SJSA1 (cell line): ENCODE data around the gene IPO5. TPM values are rescaled to one million over a fixed set of nuclear protein-coding genes. Genes with fewer than 3 reads are reported as not detected.
"Not testable (repeated sequence)": the region's sequence is repeated elsewhere in the genome, so short reads cannot be mapped to it uniquely, and the experiment has no call there.

Source experiments
- DNase-seq, 2 experiments: peaks; one replicate each; pipeline ENCODE4 v3.0.0-alpha.2; 2015 to 2020; ENCODE audit warnings: low spot score in 2 of 2, low read depth in 1 of 2
- H3K27ac ChIP-seq: fragments of 250-450 bp; sonication (Bioruptor Pico); 2 replicates; pipeline ENCODE4 v1.5.1; 2020; ENCODE audit warnings: mild to moderate bottlenecking, moderate library complexity
- H3K27me3 ChIP-seq: fragments of 250-450 bp; sonication (Bioruptor Pico); replicated peaks from 2 replicates; pipeline ENCODE4 v1.5.1; 2020; ENCODE audit warnings: mild to moderate bottlenecking, moderate library complexity
- H3K36me3 ChIP-seq: fragments of 250-450 bp; sonication (Bioruptor Pico); 2 replicates; pipeline ENCODE4 v1.5.1; 2020; ENCODE audit warnings: mild to moderate bottlenecking
- H3K4me1 ChIP-seq: fragments of 250-450 bp; sonication (Bioruptor Pico); replicated peaks from 2 replicates; pipeline ENCODE4 v1.6.1; 2021; ENCODE audit warnings: mild to moderate bottlenecking
- H3K4me3 ChIP-seq: fragments of 250-450 bp; sonication (Bioruptor Pico); 2 replicates; pipeline ENCODE4 v1.5.1; 2020; ENCODE audit warnings: mild to moderate bottlenecking
- H3K9me3 ChIP-seq: fragments of 250-450 bp; sonication (Bioruptor Pico); replicated peaks from 2 replicates; pipeline ENCODE4 v1.5.1; 2020; ENCODE audit warnings: mild to moderate bottlenecking
- total RNA-seq: library from RNA; depleted of rRNA; stranded (reverse); fragments of >200 nt; shearing (Covaris generic); gene quantifications from 2 replicates; pipeline ENCODE4 v1.2.3, GENCODE V29; 2014

Gene IPO5
- total RNA-seq, 1 experiment from 2014 or later = 146 TPM

DNA sequence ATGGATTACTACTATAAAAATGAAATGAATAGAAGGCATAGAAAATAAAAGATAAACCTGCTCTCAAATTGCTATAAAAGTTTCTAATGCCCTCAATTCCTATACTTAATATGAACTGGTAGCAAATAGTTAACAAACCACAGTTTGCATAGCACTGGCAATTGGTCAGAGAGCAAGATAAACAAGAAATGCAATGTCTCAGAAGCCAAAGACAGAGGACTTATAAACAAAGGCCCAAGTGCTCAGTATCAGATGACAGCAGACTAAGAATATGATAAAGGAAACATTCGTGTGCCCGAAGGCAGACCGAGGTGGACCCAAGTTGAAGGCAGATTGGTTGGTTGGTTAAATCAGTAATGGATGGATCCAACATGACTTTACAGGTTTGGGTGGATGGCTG, 50.6 kb downstream of the IPO5 start:
- no peaks in the 10 kb centered on the region for H3K27me3 ChIP-seq
- no peaks in the 10 kb centered on the region for H3K9me3 ChIP-seq
- H3K36me3 ChIP-seq = peaks cover 85% of the 10 kb centered on the region
- no peak overlapping the region for H3K4me3 ChIP-seq
- H3K27ac ChIP-seq = no peak overlapping the region
- H3K4me1 ChIP-seq = peaks cover 5% of the 10 kb centered on the region
- DNase-seq = peak; percentile 47 to 62

DNA sequence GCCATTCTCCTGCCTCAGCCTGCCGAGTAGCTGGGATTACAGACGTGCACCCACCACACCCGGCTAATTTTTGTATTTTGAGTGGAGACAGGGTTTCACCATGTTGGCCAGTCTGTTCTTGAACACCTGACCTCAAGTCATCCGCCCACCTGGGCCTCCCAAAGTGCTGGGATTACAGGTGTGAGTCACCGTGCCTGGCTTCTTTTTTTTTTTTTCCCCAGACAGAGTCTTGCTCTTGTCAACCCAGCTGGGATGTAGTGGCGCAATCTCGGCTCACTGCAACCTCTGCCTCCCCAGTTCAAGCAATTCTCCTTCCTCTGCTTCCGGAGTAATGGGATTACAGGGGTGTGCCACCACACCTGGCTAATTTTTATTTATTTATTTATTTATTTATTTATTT, 51.5 kb downstream of the IPO5 start:
- H3K4me3 ChIP-seq, H3K27ac ChIP-seq, H3K4me1 ChIP-seq, H3K9me3 ChIP-seq, DNase-seq, H3K27me3 ChIP-seq: not testable (repeated sequence)
- H3K36me3 ChIP-seq = peaks cover 84% of the 10 kb centered on the region

DNA sequence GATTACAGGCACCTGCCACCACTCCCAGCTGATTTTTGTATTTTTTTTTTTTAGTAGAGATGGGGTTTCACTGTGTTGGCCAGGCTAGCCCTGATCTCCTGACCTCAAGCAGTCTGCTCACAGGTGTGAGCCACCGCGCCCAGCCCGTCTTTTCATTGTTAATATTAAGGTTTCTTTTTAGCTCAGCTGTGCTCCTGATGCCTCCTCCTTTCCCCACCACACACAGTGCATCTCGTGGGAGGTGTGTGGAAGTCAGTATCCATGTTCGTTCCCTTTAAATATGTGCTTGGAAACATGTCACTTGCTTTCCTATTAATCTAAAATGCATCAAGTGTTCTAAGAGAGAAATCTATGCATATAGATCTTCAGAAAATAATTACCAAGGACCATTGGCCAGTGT, 53.5 kb downstream of the IPO5 start:
- H3K27ac ChIP-seq = no peak overlapping the region
- no peak overlapping the region for H3K4me3 ChIP-seq
- H3K36me3 ChIP-seq = peaks cover 84% of the 10 kb centered on the region
- no peak for DNase-seq
- H3K9me3 ChIP-seq = no peaks in the 10 kb centered on the region
- peaks cover 5% of the 10 kb centered on the region for H3K4me1 ChIP-seq
- no peaks in the 10 kb centered on the region for H3K27me3 ChIP-seq

DNA sequence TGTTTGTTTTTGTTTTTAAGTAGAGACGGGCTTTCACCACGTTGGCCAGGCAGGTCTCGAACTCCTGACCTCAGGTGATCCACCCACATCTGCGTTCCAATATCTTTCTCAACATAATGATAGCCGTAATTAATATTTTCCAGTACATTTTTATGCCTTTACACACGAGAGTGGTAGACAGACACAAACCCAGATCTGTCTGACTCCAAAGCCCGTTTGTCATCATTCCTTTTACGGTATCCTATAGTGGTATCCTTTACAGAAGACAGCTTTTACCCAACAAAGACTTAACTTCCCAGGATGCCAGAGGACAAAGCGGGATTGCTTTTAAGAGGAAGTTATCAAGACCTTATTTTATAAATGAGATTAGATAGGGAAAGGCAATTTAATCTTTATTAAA, 59.8 kb downstream of the IPO5 start:
- Histone ChIP-seq H3K27me3 (no peaks in the 10 kb centered on the region), H3K4me1 (peaks cover 14% of the 10 kb centered on the region), H3K9me3 (no peaks in the 10 kb centered on the region), H3K4me3 (no peak overlapping the region), H3K27ac (no peak overlapping the region), H3K36me3 (peaks cover 91% of the 10 kb centered on the region)
- DNase-seq = no peak

DNA sequence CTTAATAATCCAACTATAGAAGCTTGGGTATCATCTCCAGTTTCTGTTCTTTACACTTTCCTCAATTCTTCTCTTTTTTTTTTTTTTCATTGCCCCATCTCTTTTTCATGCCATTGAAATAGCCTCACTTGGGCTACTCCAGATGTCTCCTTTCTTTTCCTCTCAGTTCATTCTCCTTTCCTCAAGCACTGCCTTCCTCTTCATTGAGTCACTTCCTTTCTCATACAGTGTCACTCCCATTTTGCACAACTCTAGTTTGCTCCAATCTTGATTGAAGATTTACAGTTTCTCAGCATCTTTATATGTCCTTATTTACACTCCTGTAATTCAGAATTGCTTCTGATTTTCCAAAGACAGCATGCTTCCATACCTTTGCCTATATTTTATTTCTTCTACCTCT, 61.3 kb downstream of the IPO5 start:
- Histone ChIP-seq H3K36me3 (peaks cover 92% of the 10 kb centered on the region), H3K4me1 (peaks cover 14% of the 10 kb centered on the region), H3K4me3 (no peak overlapping the region), H3K9me3 (no peaks in the 10 kb centered on the region), H3K27ac (peak overlapping the region; percentile 15; the same call in 1 of the 2 replicates), H3K27me3 (no peaks in the 10 kb centered on the region)
- peak in 1 of 2 experiments; percentile 13 for DNase-seq

DNA sequence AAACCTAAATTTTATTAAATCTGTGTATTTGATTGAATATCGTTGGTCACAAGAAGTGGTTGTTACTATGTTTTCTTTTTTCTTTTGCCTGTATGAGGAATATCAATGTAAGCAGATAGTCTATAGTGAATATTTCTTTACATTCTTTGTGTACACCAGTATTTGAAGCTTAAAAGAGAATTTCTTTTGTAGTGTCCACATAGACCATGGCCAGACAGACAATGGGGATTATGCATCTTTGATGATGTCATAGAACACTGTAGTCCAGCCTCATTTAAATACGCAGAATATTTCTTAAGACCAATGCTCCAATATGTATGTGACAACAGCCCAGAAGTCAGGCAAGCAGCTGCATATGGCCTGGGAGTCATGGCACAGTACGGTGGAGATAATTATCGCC, 64.8 kb downstream of the IPO5 start:
- no peaks in the 10 kb centered on the region for H3K27me3 ChIP-seq
- peaks cover 26% of the 10 kb centered on the region for H3K4me1 ChIP-seq
- H3K27ac ChIP-seq = no peak overlapping the region
- no peak for DNase-seq
- H3K36me3 ChIP-seq = peaks cover 95% of the 10 kb centered on the region
- no peaks in the 10 kb centered on the region for H3K9me3 ChIP-seq
- no peak overlapping the region for H3K4me3 ChIP-seq

DNA sequence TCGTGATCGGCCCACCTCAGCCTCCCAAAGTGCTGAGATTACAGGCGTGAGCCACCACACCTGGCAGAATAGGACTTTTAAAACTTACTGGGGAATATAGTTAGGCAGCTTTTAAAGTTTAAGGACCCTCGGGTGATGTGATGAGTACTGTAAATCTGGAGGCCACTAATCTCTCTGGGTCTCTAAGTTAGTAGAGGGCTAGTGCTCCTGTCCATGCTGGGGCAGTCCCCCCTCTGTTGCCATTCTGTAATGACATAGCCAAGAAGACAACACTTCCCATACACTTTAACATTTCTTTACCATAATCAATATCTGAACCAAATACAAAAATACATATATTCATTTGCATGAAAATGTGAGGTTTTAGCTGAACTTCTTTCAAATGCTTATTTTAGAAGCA, 65.7 kb downstream of the IPO5 start:
- DNase-seq = no peak
- H3K36me3 ChIP-seq = peaks cover 95% of the 10 kb centered on the region
- H3K27me3 ChIP-seq = no peaks in the 10 kb centered on the region
- no peak overlapping the region for H3K27ac ChIP-seq
- no peak overlapping the region for H3K4me3 ChIP-seq
- no peaks in the 10 kb centered on the region for H3K9me3 ChIP-seq
- H3K4me1 ChIP-seq = peaks cover 24% of the 10 kb centered on the region

DNA sequence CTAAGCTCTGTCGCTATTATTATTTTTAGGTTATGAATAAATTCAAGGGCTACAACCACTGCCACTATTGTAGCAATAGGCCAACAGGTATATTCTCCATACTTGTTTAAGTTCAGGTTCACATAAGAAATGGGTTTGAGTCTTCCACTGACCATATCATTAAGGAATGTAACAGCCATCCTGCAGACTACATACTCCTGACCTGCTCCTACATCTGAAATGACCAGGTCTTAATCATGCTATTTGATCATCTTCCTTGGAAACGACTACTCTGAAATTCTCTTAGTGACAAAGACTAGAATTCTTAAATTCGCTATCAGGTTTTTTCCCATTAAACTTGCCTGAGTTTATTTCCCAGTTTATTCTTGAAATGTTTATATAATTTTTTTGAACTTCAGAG, 66.8 kb downstream of the IPO5 start:
- no peaks in the 10 kb centered on the region for H3K27me3 ChIP-seq
- no peak overlapping the region for H3K27ac ChIP-seq

DNA sequence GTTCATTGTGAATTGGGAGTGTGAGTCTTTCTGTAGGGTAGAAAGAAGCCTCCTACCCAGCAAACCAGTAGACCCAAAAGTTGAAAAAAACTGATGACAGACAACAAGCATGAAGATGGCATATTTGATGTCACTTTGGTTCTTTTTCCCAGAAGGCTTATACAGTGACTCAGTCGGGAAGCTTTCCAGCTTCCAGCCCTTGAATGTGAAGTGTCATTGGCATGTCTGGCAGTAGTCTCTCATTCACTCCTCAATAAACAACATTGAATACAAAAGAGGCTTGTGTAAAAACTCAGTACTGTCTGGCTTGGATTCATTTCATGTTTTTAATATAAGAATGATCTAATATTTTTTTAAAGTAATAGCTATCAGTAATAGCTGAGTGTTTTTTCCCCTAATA, 68.7 kb downstream of the IPO5 start:
- H3K27me3 ChIP-seq = no peaks in the 10 kb centered on the region
- H3K27ac ChIP-seq = no peak overlapping the region
- H3K9me3 ChIP-seq = no peaks in the 10 kb centered on the region
- no peak overlapping the region for H3K4me3 ChIP-seq
- peaks cover 69% of the 10 kb centered on the region for H3K36me3 ChIP-seq
- peak; percentile 55 to 71 for DNase-seq
- peaks cover 12% of the 10 kb centered on the region for H3K4me1 ChIP-seq

More for the DNA sequence above, 66.8 kb downstream of the IPO5 start:
- Histone ChIP-seq H3K4me1 (peaks cover 13% of the 10 kb centered on the region), H3K36me3 (peaks cover 86% of the 10 kb centered on the region), H3K4me3 (no peak overlapping the region), H3K9me3 (no peaks in the 10 kb centered on the region)
- no peak for DNase-seq

DNA sequence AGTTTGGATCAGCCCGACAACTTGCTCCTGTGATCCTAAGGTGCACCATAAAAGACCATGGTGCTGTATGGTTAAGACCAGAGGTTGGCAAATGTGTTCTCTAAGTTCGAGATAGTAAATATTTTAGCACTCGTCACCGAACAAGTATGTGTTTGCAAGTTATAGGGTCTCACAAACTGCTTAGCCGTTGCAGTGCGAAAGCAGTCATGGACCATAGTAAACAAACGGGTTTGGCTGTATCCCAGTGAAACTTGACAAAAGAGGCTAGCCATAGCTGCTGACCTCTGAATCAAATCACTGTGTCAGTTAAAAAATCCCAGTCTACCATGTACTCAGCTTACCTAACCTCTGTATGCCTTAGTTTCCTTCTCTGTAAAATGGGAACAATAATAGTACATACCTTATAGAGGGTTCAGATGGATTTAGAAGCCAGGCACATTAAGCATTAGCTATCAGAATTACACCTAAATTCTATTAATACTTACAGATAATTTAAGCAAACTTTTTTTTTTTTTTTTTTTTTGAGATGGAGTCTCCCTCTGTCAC, 72.1 kb downstream of the IPO5 start:
- Histone ChIP-seq H3K36me3 (peaks cover 36% of the 10 kb centered on the region), H3K27ac (no peak overlapping the region), H3K27me3 (no peaks in the 10 kb centered on the region), H3K9me3 (no peaks in the 10 kb centered on the region), H3K4me3 (no peak overlapping the region), H3K4me1 (peaks cover 12% of the 10 kb centered on the region)
- no peak for DNase-seq

DNA sequence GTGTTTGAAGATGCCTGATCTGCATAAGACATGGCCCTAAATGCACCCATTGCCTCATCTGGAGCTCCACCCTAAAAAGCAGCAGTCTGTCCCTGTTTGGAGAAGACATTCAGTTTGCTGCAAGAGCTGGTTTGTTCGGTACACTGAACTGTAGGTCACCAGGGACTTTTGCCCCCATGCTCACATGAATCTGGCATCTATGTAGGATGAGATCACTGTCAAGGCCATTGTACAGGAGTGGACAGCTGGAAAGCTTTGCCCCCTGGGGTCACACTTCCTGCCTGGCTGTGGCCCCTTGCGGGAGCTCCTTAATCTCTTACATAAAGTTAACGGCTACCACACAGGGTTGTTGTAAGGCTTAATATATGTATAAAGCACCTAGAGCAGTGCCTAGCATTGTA, 73.0 kb downstream of the IPO5 start:
- H3K9me3 ChIP-seq = no peaks in the 10 kb centered on the region
- H3K4me1 ChIP-seq = peaks cover 12% of the 10 kb centered on the region
- H3K36me3 ChIP-seq = peaks cover 27% of the 10 kb centered on the region
- H3K4me3 ChIP-seq = no peak overlapping the region
- no peak for DNase-seq
- no peaks in the 10 kb centered on the region for H3K27me3 ChIP-seq
- H3K27ac ChIP-seq = no peak overlapping the region

DNA sequence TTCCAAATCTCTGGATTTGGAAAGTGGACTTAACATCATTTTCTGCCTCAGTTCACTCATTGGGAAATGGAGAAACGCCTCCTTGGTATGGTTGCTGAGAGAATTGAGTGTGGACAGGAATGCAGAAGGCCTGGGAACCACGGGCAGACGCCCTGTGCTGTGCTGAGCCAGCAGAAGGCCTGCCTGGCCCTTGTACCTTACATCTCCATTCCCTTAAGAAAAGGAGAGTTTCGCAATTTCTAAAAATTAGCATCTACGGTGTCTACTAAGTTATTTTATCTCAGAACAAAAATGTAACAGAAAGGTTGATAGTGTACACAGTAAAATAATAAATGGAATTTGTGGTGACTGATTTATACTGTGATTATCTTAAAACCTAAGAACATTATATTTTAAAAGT, 78.7 kb downstream of the IPO5 start:
- H3K4me1 ChIP-seq = no peaks in the 10 kb centered on the region
- H3K27me3 ChIP-seq = no peaks in the 10 kb centered on the region
- no peaks in the 10 kb centered on the region for H3K9me3 ChIP-seq
- no peak overlapping the region for H3K27ac ChIP-seq
- H3K4me3 ChIP-seq = no peak overlapping the region
- H3K36me3 ChIP-seq = no peaks in the 10 kb centered on the region
- DNase-seq = no peak

DNA sequence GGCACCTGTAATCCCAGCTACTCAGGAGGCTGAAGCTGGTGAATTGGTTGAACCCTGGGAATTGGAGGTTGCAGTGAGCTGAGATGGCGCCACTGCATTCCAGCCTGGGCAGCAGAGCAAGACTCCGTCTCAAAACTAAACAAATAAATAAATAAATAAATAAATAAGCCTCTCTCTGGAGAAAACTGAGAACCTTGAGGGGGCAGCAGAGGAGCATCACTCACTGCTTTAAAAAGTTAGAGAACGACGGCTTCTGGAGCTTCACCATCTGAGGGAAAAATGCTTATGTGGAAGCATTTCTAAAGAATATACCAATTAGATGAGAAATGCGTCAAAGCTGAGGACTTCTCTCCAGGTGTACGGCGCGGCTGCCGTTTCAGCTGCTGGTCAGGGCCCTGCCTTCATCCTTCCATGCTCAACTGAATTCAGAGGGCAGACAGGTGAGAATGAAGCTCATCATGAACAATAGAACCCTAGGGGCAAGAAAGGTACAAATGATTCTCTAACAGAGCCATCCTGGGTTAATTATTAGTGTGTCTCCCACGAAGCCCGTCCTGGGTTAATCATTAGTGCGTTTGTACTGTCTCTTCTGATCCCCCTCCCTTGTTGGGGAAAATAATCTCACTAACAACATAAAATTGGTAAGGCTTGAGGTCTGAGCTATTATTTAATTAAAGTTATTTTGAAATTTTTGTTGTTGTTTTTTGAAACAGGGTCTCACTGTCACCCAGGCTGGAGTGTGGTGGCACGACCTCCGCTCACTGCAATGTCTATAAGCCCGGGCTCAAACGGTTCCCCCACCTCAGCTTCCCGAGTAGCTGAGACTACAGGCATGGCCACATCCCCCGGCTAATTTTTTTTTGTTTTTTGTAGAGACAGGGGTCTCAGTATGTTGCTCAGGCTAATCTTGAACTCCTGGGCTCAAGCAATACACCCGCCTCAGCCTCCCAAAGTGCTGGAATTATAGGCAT, 80.1 kb downstream of the IPO5 start:
- H3K27ac ChIP-seq = no peak overlapping the region
- no peaks in the 10 kb centered on the region for H3K27me3 ChIP-seq
- no peak overlapping the region for H3K4me3 ChIP-seq
- H3K9me3 ChIP-seq = no peaks in the 10 kb centered on the region
- H3K4me1 ChIP-seq = no peaks in the 10 kb centered on the region
- peak in 1 of 2 experiments; percentile 22 for DNase-seq
- no peaks in the 10 kb centered on the region for H3K36me3 ChIP-seq

DNA sequence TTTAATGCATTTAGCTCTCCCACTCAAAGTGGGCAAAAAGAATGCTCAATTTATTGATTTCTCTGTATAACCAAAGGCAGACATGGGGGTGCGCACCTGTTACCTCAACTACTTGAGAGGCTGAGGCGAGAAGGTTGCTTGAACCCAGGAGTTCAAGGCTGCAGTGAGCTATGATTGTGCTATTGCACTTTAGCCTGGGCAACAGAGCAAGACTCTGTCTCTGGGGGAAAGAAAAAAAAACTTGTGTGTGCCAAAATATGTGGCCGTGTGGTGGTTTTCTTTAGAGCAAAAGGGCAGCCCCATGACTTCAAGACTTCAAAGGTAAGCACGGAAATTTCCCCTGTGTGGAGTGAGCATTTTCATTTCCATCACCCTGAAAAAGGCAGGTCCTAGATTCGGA, 81.9 kb downstream of the IPO5 start:
- Histone ChIP-seq H3K9me3 (no peaks in the 10 kb centered on the region), H3K27ac (no peak overlapping the region)
- no peak for DNase-seq

More for the DNA sequence above, 81.9 kb downstream of the IPO5 start:
- Histone ChIP-seq H3K36me3 (no peaks in the 10 kb centered on the region), H3K4me3 (no peak overlapping the region), H3K27me3 (no peaks in the 10 kb centered on the region), H3K4me1 (no peaks in the 10 kb centered on the region)
